Sigmoid colon (tissue), 7 donors: ENCODE measurements around the gene PCMT1. TPM values are rescaled to one million over a fixed set of nuclear protein-coding genes. Genes with fewer than 3 reads are reported as not detected.

Experiments used
- DNase-seq: peaks from one replicate; pipeline ENCODE4 v3.0.0-alpha.2; 2019
- H3K27ac ChIP-seq, 4 donors: fragments of 200-600 bp; sonication (generic); one replicate each; pipeline ENCODE4 v1.5.1; 2016 to 2019; ENCODE audit warnings: mild to moderate bottlenecking in 1 of 4
- H3K27me3 ChIP-seq, 3 donors: fragments of 200-600 bp; sonication (generic); one replicate each; pipeline ENCODE4 v1.5.1; 2019; ENCODE audit warnings: mild to moderate bottlenecking in 1 of 3
- H3K36me3 ChIP-seq, 4 donors: fragments of 200-600 bp; sonication (generic); one replicate each; pipeline ENCODE4 v1.5.1; 2016 to 2019
- H3K4me1 ChIP-seq, 4 donors: fragments of 200-600 bp; sonication (generic); one replicate each; pipeline ENCODE4 v1.5.1; 2017 to 2019
- H3K4me3 ChIP-seq, 4 donors: fragments of 200-600 bp; sonication (generic); one replicate each; pipeline ENCODE4 v1.5.1; 2017 to 2019; ENCODE audit warnings: mild to moderate bottlenecking in 2 of 4, moderate library complexity in 1 of 4
- H3K9me3 ChIP-seq, 4 donors: fragments of 200-600 bp in 3 of 4; sonication (generic) in 3 of 4; one replicate each; pipeline versions ENCODE4 v1.5.1 to v1.6.1; 2013 to 2019
- CTCF ChIP-seq, 4 experiments: fragments of 450-650 bp in 3 of 4; fragments of 200-600 bp in 1 of 4; IDR thresholded peaks; one replicate each; pipeline ENCODE4 v1.5.1; 2016 to 2019; ENCODE audit warnings: antibody characterized with exemption in 4 of 4, mild to moderate bottlenecking in 3 of 4, moderate library complexity in 2 of 4
- EP300 ChIP-seq, 4 donors: sonication (generic); formaldehyde crosslinking; IDR thresholded peaks; one replicate each; pipeline ENCODE4 v1.6.1; 2017; ENCODE audit warnings: antibody characterized with exemption in 4 of 4
- POLR2A ChIP-seq, 2 donors: fragments of 450-650 bp; IDR thresholded peaks; one replicate each; pipeline ENCODE4 v1.6.1; 2016; ENCODE audit warnings: antibody characterized with exemption in 2 of 2, mild to moderate bottlenecking in 2 of 2, moderate library complexity in 2 of 2
- POLR2AphosphoS5 ChIP-seq, 4 donors: sonication (generic); formaldehyde crosslinking; IDR thresholded peaks; one replicate each; pipeline ENCODE4 v1.6.1; 2017; ENCODE audit warnings: antibody characterized with exemption in 4 of 4
- WGBS, 2 donors: extraction: QIAGEN DNeasy Blood & Tissue Kit; methylation state at CpG; one replicate each; pipeline ENCODE4 v1.1.7; 2013; 5-methylcytosine and 5-hydroxymethylcytosine counted together
- intact Hi-C: fragments of 100-400 bp; cut with DNase I; formaldehyde crosslinking; loops from one replicate; pipeline ENCODE4 v1.15.1; 2023
- polyA plus RNA-seq, 3 donors: library from polyadenylated mRNA; stranded (reverse); fragments of 200-250 nt; gene quantifications; one replicate each; pipeline ENCODE4 v1.2.3, GENCODE V29; 2013
- total RNA-seq, 4 donors: library from RNA; depleted of rRNA; stranded (reverse); fragments of >200 nt; gene quantifications; one replicate each; pipeline ENCODE4 v1.1.0, GENCODE V29; 2016
- donor health status: healthy with polysubstance abuse.
- donor health status: Bipolar disorder and iron deficiency.
- donor health status: healthy.

The PCMT1 gene
- total and polyA plus RNA-seq, 7 donors = 33.0 to 117 (median 74.0) TPM

GRCh38 chr6:149779644-149779963, 30.1 kb downstream of the PCMT1 start:
- WGBS, 2 donors = 50 to 84% methylated on average over 2 of the region's 2 CpGs
- DNase-seq = no peak
- Histone ChIP-seq H3K4me3 (no peak overlapping the region), H3K27me3 (no peaks in the 10 kb centered on the region), H3K27ac (no peak overlapping the region), H3K9me3 (no peaks in the 10 kb centered on the region), H3K4me1 (no peaks in the 10 kb centered on the region), H3K36me3 (peaks cover 0 to 59% (median 2%) of the 10 kb centered on the region in 4 donors)
- intact Hi-C loops = no loop called here
- TF ChIP-seq POLR2AphosphoS5 (IDR thresholded peaks at IDR 0.05) (no peak), CTCF (IDR thresholded peaks at IDR 0.05) (no peak)

GRCh38 chr6:149781715-149782114, 32.2 kb downstream of the PCMT1 start:
- peaks cover 0 to 43% (median 0%) of the 10 kb centered on the region in 4 donors for H3K36me3 ChIP-seq

GRCh38 chr6:149782337-149782736, 32.8 kb downstream of the PCMT1 start:
- Histone ChIP-seq H3K4me1 (no peaks in the 10 kb centered on the region), H3K27ac (no peak overlapping the region), H3K27me3 (no peaks in the 10 kb centered on the region), H3K36me3 (peaks cover 0 to 38% (median 0%) of the 10 kb centered on the region in 4 donors), H3K9me3 (no peaks in the 10 kb centered on the region), H3K4me3 (no peak overlapping the region)
- WGBS, 2 donors = 94 to 96% methylated on average over 2 of the region's 2 CpGs
- intact Hi-C loops = no loop called here
- DNase-seq = no peak
- TF ChIP-seq CTCF (IDR thresholded peaks at IDR 0.05) (no peak), POLR2A (IDR thresholded peaks at IDR 0.05) (no peak), EP300 (IDR thresholded peaks at IDR 0.05) (no peak), POLR2AphosphoS5 (IDR thresholded peaks at IDR 0.05) (no peak)

More at GRCh38 chr6:149781715-149782114, 32.2 kb downstream of the PCMT1 start:
- H3K4me3 ChIP-seq = no peak overlapping the region
- H3K9me3 ChIP-seq = no peaks in the 10 kb centered on the region
- H3K27ac ChIP-seq = no peak overlapping the region
- TF ChIP-seq EP300 (IDR thresholded peaks at IDR 0.05) (no peak), POLR2A (IDR thresholded peaks at IDR 0.05) (no peak), POLR2AphosphoS5 (IDR thresholded peaks at IDR 0.05) (no peak), CTCF (IDR thresholded peaks at IDR 0.05) (no peak)
- H3K27me3 ChIP-seq = no peaks in the 10 kb centered on the region
- intact Hi-C loops = no loop called here
- DNase-seq = no peak
- no peaks in the 10 kb centered on the region for H3K4me1 ChIP-seq

- 95 to 96% methylated on average over 3 of the region's 3 CpGs for WGBS, 2 donors
- no peak for TF ChIP-seq POLR2AphosphoS5 (IDR thresholded peaks at IDR 0.05)
- TF ChIP-seq EP300 (IDR thresholded peaks at IDR 0.05) = no peak
- TF ChIP-seq POLR2A (IDR thresholded peaks at IDR 0.05) = no peak
- no peak for TF ChIP-seq CTCF (IDR thresholded peaks at IDR 0.05)
- Histone ChIP-seq H3K4me3 (no peak overlapping the region), H3K4me1 (no peaks in the 10 kb centered on the region), H3K27ac (no peak overlapping the region), H3K36me3 (peaks cover 0 to 36% (median 0%) of the 10 kb centered on the region in 4 donors), H3K27me3 (no peaks in the 10 kb centered on the region), H3K9me3 (no peaks in the 10 kb centered on the region)
- intact Hi-C loops = no loop called here
- DNase-seq = no peak
These were observed 34.0 kb downstream of the PCMT1 start for GRCh38 chr6:149783551-149783950.

DNA sequence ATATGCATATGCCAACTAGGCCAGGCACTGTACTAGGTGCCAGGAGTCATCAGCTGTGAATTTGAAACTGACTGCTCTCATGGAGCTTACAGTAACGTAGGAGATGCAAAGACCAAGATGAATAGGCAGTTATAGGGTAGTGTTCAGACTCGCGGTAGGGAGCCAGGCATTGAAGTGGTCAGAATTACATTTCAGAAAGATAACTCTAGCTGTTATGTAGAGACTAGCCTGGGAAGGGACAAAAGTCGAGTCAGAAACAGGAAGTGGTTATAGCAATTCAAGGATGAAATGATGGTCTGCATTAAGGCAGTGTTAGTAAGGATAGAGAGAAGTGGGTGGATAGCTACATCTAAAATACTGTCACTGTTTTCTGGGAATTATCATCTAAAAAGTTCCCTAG, 56.6 kb downstream of the PCMT1 start:
- TF ChIP-seq POLR2A (IDR thresholded peaks at IDR 0.05) (no peak), EP300 (IDR thresholded peaks at IDR 0.05) (no peak), CTCF (IDR thresholded peaks at IDR 0.05) (no peak), POLR2AphosphoS5 (IDR thresholded peaks at IDR 0.05) (no peak)
- H3K27me3 ChIP-seq = no peaks in the 10 kb centered on the region
- H3K4me1 ChIP-seq = no peaks in the 10 kb centered on the region
- WGBS, 2 donors = 58 to 73% methylated on average over 4 of the region's 4 CpGs
- no peak for DNase-seq
- H3K27ac ChIP-seq = no peak overlapping the region
- H3K4me3 ChIP-seq = no peak overlapping the region
- peaks cover 0 to 54% (median 1%) of the 10 kb centered on the region in 4 donors for H3K36me3 ChIP-seq
- intact Hi-C loops = no loop called here
- H3K9me3 ChIP-seq = no peaks in the 10 kb centered on the region
